Measurements from ENCODE around the gene GUCA1A. TPM values are rescaled to one million over a fixed set of nuclear protein-coding genes. Genes with fewer than 3 reads are reported as not detected.

GUCA1A gene
- total RNA-seq, 1 donor from 2014 or later: 0.62 TPM

DNA sequence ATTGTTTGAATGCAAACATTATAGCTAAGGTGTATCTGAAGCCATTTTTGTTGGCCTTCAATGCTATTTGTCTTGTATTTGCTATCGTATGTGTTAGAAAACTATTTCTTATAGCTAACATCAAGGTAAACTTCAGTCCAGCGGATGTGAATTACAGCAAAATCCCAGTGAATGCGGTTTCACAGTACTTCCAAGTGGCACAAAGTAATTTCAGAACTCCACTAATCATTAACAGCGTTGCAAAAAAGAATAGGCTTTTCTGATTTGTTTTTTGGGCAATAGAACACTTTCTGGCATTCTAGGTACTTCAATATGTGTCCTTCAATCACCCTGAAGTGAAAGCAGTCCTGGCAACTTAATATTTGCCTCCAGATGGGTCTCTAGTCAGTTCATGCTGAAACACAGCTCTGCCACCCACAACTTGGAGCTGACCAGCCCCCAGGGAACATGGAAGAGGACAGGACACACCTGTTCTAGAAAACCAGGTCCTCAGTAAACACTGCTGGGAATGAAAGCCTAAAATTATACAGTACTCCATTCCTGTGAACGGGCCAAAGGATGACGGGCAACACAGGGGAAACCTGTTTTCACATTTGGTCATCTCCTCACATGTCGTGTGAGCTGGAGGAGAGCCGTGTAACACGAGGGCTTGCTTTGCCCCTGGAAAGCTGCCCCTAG is 54.1 kb downstream of the GUCA1A start:
- no peaks in the 10 kb centered on the region for H3K27me3 Mint-ChIP-seq (ENCODE audit: unreplicated experiment)
- H3K4me1 Mint-ChIP-seq (ENCODE audit: unreplicated experiment): peaks cover 13% of the 10 kb centered on the region
- no peaks in the 10 kb centered on the region for H3K9me3 Mint-ChIP-seq (ENCODE audit: unreplicated experiment)
- TF ChIP-seq, protein P1, sequence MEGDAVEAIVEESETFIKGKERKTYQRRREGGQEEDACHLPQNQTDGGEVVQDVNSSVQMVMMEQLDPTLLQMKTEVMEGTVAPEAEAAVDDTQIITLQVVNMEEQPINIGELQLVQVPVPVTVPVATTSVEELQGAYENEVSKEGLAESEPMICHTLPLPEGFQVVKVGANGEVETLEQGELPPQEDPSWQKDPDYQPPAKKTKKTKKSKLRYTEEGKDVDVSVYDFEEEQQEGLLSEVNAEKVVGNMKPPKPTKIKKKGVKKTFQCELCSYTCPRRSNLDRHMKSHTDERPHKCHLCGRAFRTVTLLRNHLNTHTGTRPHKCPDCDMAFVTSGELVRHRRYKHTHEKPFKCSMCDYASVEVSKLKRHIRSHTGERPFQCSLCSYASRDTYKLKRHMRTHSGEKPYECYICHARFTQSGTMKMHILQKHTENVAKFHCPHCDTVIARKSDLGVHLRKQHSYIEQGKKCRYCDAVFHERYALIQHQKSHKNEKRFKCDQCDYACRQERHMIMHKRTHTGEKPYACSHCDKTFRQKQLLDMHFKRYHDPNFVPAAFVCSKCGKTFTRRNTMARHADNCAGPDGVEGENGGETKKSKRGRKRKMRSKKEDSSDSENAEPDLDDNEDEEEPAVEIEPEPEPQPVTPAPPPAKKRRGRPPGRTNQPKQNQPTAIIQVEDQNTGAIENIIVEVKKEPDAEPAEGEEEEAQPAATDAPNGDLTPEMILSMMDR (IDR thresholded peaks at IDR 0.05; ENCODE audit: unreplicated experiment): no peak
- no peak for DNase-seq (ENCODE audit: low spot score)
- no peak overlapping the region for H3K27ac Mint-ChIP-seq (ENCODE audit: unreplicated experiment)
- no peak overlapping the region for H3K4me3 Mint-ChIP-seq (ENCODE audit: unreplicated experiment)
- peaks cover 15% of the 10 kb centered on the region for H3K36me3 Mint-ChIP-seq (ENCODE audit: low read depth, unreplicated experiment)

DNA sequence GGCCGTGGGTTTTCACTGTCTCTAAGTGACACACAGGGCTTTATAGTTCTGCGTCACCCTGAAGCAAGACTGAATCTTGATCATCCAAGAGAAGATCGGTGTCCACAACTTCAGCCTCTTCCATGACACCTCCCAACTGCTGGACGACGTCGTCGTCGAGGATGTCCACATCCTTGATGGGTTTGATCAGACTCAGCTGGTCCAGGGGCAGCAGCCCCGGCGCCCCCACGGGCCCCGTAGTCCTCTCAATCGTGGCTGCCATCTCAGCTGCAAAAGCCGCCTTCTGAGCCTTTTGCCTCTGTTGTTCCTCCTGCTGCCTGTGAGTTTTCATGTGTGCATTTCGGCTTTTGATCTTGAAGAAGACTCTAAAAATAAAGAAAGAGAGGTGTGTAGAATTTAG is 55.1 kb downstream of the GUCA1A start:
- DNase-seq (ENCODE audit: low spot score): no peak
- H3K27ac Mint-ChIP-seq (ENCODE audit: unreplicated experiment): no peak overlapping the region
- no peak overlapping the region for H3K4me3 Mint-ChIP-seq (ENCODE audit: unreplicated experiment)
- TF ChIP-seq, protein P1 (IDR thresholded peaks at IDR 0.05; ENCODE audit: unreplicated experiment): no peak
- H3K9me3 Mint-ChIP-seq (ENCODE audit: unreplicated experiment): no peaks in the 10 kb centered on the region
- peaks cover 13% of the 10 kb centered on the region for H3K4me1 Mint-ChIP-seq (ENCODE audit: unreplicated experiment)
- peaks cover 20% of the 10 kb centered on the region for H3K36me3 Mint-ChIP-seq (ENCODE audit: low read depth, unreplicated experiment)
- no peaks in the 10 kb centered on the region for H3K27me3 Mint-ChIP-seq (ENCODE audit: unreplicated experiment)

Other genes starting within 250 kb of the GUCA1A start
- 39.3 TPM for gene CCND3, start 231.6 kb upstream of the GUCA1A start, total RNA-seq (ENCODE audit: unreplicated experiment)
- gene TAF8, start 122.8 kb upstream of the GUCA1A start, total RNA-seq (ENCODE audit: unreplicated experiment): 21.9 TPM
- gene C6orf132, start 30.7 kb upstream of the GUCA1A start, total RNA-seq (ENCODE audit: unreplicated experiment): 0.87 TPM
- gene GUCA1B, start 21.6 kb downstream of the GUCA1A start, total RNA-seq (ENCODE audit: unreplicated experiment): 0.64 TPM
- gene MRPS10, start 44.5 kb downstream of the GUCA1A start, total RNA-seq (ENCODE audit: unreplicated experiment): 21.9 TPM